ENCODE results near the gene ANKRD53. TPM values are rescaled to one million over a fixed set of nuclear protein-coding genes. Genes with fewer than 3 reads are reported as not detected.

ANKRD53 gene
- total and polyA plus RNA-seq, 2 donors (not counting 3 experiments of a cell fraction or from before 2014, with no cell fraction given) = 1.3 to 1.4 TPM

DNA sequence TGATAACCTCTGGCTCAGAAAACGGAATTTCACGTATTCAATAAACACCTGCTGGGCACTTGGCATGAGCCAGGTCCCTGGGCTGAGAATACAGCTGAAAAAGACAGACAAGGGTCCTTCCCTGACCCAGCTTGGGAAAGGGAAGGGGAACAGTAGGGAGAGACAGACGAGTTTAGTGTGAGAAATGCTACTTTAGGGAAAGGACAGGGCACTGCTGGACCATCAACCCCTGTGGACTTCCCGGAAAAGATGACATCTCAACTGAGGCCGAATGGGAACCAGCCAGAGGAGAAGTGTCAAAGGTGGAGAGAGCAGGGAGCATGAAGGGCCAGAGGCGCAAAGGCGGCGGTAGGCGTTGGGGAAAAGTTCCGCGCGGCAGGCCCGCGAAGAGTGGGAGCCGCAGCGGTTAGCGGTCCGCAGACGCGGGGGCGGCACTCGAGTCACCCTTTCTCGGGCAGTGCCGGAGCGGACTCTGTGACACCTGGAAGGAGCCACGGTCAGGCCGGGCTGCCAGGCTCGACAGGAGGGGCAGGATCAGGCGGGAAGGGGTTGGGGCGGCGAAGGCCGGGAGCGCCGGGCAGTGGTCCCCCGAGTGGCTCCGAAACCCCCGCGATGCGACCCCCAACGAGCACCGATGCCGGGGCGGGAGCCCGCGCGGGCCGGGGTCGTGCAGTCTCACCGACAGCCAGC lies 15.7 kb downstream of the ANKRD53 start:
- Histone ChIP-seq H3K9me1 (replicated peaks; ENCODE audit: control insufficient read depth, extremely low read depth, insufficient read depth, low read length) (no peaks in the 10 kb centered on the region), H3K27ac (ENCODE audit: insufficient read depth, low read depth, low read length) (peak overlapping the region; percentile 32), H3K36me3 (ENCODE audit: control insufficient read depth in 2 of 2, extremely low read depth in 1 of 2, insufficient read depth in 2 of 2, low read length in 2 of 2) (peaks cover 0 to 13% of the 10 kb centered on the region in 2 experiments), H3K4me3 (replicated peaks in 1 of 3; ENCODE audit: insufficient read depth in 1 of 3, low read depth in 1 of 3, low read length in 3 of 3) (peak overlapping the region; percentile 73 to 97 (median 75)), H3K9me3 (replicated peaks; ENCODE audit: control insufficient read depth, insufficient read depth, low read length) (no peaks in the 10 kb centered on the region), H2AFZ (ENCODE audit: low read depth, low read length) (peak overlapping the region; percentile 56), H3K4me1 (ENCODE audit: control insufficient read depth, extremely low read depth, insufficient read depth, low read length) (peaks cover 20% of the 10 kb centered on the region), H3K27me3 (ENCODE audit: control insufficient read depth in 2 of 2, insufficient read depth in 2 of 2, low read length in 2 of 2) (no peaks in the 10 kb centered on the region), H3K79me2 (ENCODE audit: control insufficient read depth, insufficient read depth, low read length) (peaks cover 19% of the 10 kb centered on the region), H3K9ac (replicated peaks; ENCODE audit: extremely low read depth, insufficient read depth, low read length) (peak overlapping the region; percentile 73), H4K20me1 (replicated peaks; ENCODE audit: control insufficient read depth, extremely low read depth, insufficient read depth, low read length) (no peaks in the 10 kb centered on the region), H3K4me2 (ENCODE audit: insufficient read depth, low read length) (peak overlapping the region; percentile 88)
- ChIA-PET CTCF (interaction anchor here (0.6 to 2.6 kb wide), 3 partner anchors 10 to 46 kb away, joined by 3 to 16 read pairs (median 3); no protein-coding TSS in a partner anchor), POLR2A (no interaction called here)
- FAIRE-seq (no peak), DNase-seq (ENCODE audit: low read depth, low spot score) (peak; percentile 23)
- dilution Hi-C loops (cut with MboI; ENCODE audit: extremely low pct_ligation_motif_present, low sequenced_read_pairs) = no loop called here
- BruUV-seq (replicated peaks) = no TSS peak
- intact Hi-C loops (cut with micrococcal nuclease) = loop anchor here (2.0 to 5.0 kb wide), 3 partner anchors 17 to 138 kb away; partner anchors contain the start of genes MCEE and MPHOSPH10
- TF ChIP-seq MYC (IDR thresholded peaks at IDR 0.05; ENCODE audit: low read depth, low read length) = no peak

DNA sequence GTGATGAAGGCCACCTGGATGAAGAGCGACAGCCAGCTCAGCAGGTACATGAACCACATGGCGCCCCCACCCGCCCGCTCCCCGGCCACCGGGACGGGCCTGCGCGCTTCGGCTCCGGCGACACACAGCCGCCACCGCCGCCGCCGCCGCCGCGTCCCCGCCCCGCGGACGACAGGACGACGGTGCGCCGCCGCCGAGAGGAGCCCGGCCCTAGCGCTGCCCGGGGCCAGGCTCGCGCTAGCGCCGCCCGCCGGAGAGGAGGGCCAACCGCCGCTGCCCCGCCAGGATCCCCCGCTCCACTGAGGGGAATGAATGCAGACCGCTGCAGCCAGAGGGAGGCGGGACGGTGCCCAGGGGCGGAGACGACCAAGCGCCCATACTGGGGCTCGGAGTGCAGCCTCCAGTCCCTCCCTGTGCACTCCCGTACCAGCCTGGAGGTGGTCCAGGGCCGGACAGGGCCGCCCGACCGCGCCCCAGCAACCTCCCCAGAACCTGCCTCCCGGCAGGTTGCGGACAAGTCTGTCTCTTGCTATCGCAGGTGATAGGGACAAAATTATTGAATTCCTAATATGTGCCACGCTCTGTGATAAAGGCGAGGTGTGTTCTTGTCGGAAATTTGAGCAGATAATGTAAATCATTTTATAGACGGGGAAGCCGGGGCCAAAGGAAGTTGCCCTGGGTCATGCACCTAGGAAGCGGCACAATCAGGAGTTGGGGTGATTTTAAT lies 16.4 kb downstream of the ANKRD53 start, which contains the start of gene TEX261:
TEX261 (minus strand) TSS at position 175 of the 727 bp plus-strand sequence; CDS start at position 59, 116 bp downstream.
- H3K9me3 ChIP-seq (replicated peaks; ENCODE audit: control insufficient read depth, insufficient read depth, low read length) = no peaks in the 10 kb centered on the region
- TF ChIP-seq GATA2 (IDR thresholded peaks at IDR 0.05; ENCODE audit: insufficient read depth, insufficient read length, low read depth, low read length) (no peak), POLR2AphosphoS5 (IDR thresholded peaks at IDR 0.05; ENCODE audit: insufficient read depth, low read depth, low read length) (peak; percentile 82), MYC (IDR thresholded peaks at IDR 0.05; ENCODE audit: low read depth, low read length) (no peak), FOS (IDR thresholded peaks at IDR 0.05; ENCODE audit: borderline replicate concordance, insufficient read depth, low read length) (no peak), EZH2 (IDR thresholded peaks at IDR 0.05; ENCODE audit: borderline replicate concordance, low read depth, low read length, severe bottlenecking) (no peak), JUN (IDR thresholded peaks at IDR 0.05; ENCODE audit: borderline replicate concordance, insufficient read depth, insufficient read length, low read depth) (no peak), POLR2A (IDR thresholded peaks at IDR 0.05; ENCODE audit: low read depth, low read length) (peak; percentile 66)
- TF ChIP-seq, protein P1, sequence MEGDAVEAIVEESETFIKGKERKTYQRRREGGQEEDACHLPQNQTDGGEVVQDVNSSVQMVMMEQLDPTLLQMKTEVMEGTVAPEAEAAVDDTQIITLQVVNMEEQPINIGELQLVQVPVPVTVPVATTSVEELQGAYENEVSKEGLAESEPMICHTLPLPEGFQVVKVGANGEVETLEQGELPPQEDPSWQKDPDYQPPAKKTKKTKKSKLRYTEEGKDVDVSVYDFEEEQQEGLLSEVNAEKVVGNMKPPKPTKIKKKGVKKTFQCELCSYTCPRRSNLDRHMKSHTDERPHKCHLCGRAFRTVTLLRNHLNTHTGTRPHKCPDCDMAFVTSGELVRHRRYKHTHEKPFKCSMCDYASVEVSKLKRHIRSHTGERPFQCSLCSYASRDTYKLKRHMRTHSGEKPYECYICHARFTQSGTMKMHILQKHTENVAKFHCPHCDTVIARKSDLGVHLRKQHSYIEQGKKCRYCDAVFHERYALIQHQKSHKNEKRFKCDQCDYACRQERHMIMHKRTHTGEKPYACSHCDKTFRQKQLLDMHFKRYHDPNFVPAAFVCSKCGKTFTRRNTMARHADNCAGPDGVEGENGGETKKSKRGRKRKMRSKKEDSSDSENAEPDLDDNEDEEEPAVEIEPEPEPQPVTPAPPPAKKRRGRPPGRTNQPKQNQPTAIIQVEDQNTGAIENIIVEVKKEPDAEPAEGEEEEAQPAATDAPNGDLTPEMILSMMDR (IDR thresholded peaks at IDR 0.05; ENCODE audit: extremely low read depth in 1 of 2, insufficient read depth in 1 of 2, low read depth in 1 of 2, low read length in 2 of 2) = peak; percentile 81 to 82
- TF ChIP-seq, protein P2, sequence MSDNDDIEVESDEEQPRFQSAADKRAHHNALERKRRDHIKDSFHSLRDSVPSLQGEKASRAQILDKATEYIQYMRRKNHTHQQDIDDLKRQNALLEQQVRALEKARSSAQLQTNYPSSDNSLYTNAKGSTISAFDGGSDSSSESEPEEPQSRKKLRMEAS (IDR thresholded peaks at IDR 0.05; ENCODE audit: insufficient read depth, insufficient read length) = no peak
- peaks cover 0 to 9% of the 10 kb centered on the region in 2 experiments for H3K36me3 ChIP-seq (ENCODE audit: control insufficient read depth in 2 of 2, extremely low read depth in 1 of 2, insufficient read depth in 2 of 2, low read length in 2 of 2)
- no TSS peak for BruUV-seq (replicated peaks)
- peak within 1 kb of the TSS; percentile 95 for H2AFZ ChIP-seq (ENCODE audit: low read depth, low read length)
- FAIRE-seq (peak; percentile 85), DNase-seq (ENCODE audit: low read depth, low spot score) (peak; percentile 92)
- no peaks in the 10 kb centered on the region for H3K9me1 ChIP-seq (replicated peaks; ENCODE audit: control insufficient read depth, extremely low read depth, insufficient read depth, low read length)
- dilution Hi-C loops (cut with MboI; ENCODE audit: extremely low pct_ligation_motif_present, low sequenced_read_pairs) = no loop called here
- H3K4me1 ChIP-seq (ENCODE audit: control insufficient read depth, extremely low read depth, insufficient read depth, low read length) = peaks cover 20% of the 10 kb centered on the region
- H3K27me3 ChIP-seq (ENCODE audit: control insufficient read depth in 2 of 2, insufficient read depth in 2 of 2, low read length in 2 of 2) = no peaks in the 10 kb centered on the region
- peak within 1 kb of the TSS; percentile 32 for H3K27ac ChIP-seq (ENCODE audit: insufficient read depth, low read depth, low read length)
- ChIA-PET CTCF (interaction anchor here (1.2 to 2.6 kb wide), 2 partner anchors 10 to 47 kb away, joined by 3 to 16 read pairs; no protein-coding TSS in a partner anchor), POLR2A (no interaction called here)
- no peaks in the 10 kb centered on the region for H4K20me1 ChIP-seq (replicated peaks; ENCODE audit: control insufficient read depth, extremely low read depth, insufficient read depth, low read length)
- H3K9ac ChIP-seq (replicated peaks; ENCODE audit: extremely low read depth, insufficient read depth, low read length) = peak within 1 kb of the TSS; percentile 73
- intact Hi-C loops (cut with micrococcal nuclease) = loop anchor here (1.0 to 5.0 kb wide), 4 partner anchors 11 to 137 kb away; partner anchors contain the start of genes MCEE and MPHOSPH10
- H3K4me2 ChIP-seq (ENCODE audit: insufficient read depth, low read length) = peak within 1 kb of the TSS; percentile 96
- H3K4me3 ChIP-seq (replicated peaks in 1 of 3; ENCODE audit: insufficient read depth in 1 of 3, low read depth in 1 of 3, low read length in 3 of 3) = peak within 1 kb of the TSS; percentile 73 to 97 (median 75)
- H3K79me2 ChIP-seq (ENCODE audit: control insufficient read depth, insufficient read depth, low read length) = peaks cover 19% of the 10 kb centered on the region

All from endothelial cell of umbilical vein (primary cell).